ENCODE results near the gene FOXO3.

The FOXO3 gene

DNA sequence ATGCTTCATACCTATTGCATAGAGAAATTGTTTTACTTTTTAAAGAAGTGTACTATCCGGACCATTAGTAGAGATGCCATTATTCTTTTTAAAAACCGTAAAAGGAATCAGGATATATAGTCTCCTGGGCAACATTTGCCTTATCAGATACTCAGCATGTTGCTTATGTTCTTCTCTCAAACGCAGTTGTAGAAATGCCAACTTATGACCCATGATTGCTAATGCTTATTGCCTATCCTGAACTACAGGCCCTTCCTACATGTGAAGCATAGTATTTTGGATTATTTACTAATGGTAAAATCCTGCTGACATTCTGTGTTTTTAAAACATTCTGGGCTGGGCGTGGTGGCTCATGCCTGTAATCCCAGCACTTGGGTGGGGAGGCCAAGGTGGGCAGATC lies 99.5 kb downstream of the FOXO3 start:
- no peak overlapping the region for H3K9ac ChIP-seq (ENCODE audit: low read length)
- H3K23ac ChIP-seq (ENCODE audit: low read length): no peak overlapping the region
- no peak overlapping the region for H3K4me2 ChIP-seq (ENCODE audit: low read length)
- no peak overlapping the region for H2BK12ac ChIP-seq (ENCODE audit: low read length)
- no peaks in the 10 kb centered on the region for H3K79me2 ChIP-seq (ENCODE audit: control insufficient read depth, insufficient read depth, low read length, poor library complexity)
- H4K8ac ChIP-seq (ENCODE audit: low read depth, low read length): no peak overlapping the region
- no peak overlapping the region for H4K12ac ChIP-seq (ENCODE audit: low read depth, low read length)
- H3K4me1 ChIP-seq (ENCODE audit: control insufficient read depth in 1 of 2, insufficient read depth in 2 of 2, low read length in 2 of 2): peaks cover 6 to 11% of the 10 kb centered on the region in 2 experiments
- H3K9me3 ChIP-seq (ENCODE audit: insufficient read depth, low read depth, low read length): peaks cover 2% of the 10 kb centered on the region
- no peak overlapping the region for H2AK5ac ChIP-seq (ENCODE audit: low read length)
- H3K27ac ChIP-seq (ENCODE audit: low read depth, low read length): no peak overlapping the region
- no peak overlapping the region for H3K4me3 ChIP-seq (ENCODE audit: low read depth, low read length)
- H2AFZ ChIP-seq (ENCODE audit: insufficient read depth, low read length, poor library complexity): no peak overlapping the region
- no peak overlapping the region for H3K14ac ChIP-seq (ENCODE audit: low read length)
- H3K4ac ChIP-seq (ENCODE audit: low read depth, low read length): no peak overlapping the region
- H4K91ac ChIP-seq (ENCODE audit: low read depth, low read length): no peak overlapping the region
- H3K18ac ChIP-seq (ENCODE audit: low read length): no peak overlapping the region
- peaks cover 4% of the 10 kb centered on the region for H3K79me1 ChIP-seq (ENCODE audit: low read length)
- DNase-seq: no peak
- no peak overlapping the region for H2BK5ac ChIP-seq (ENCODE audit: low read depth, low read length, poor library complexity)
- no CpG with 5 or more reads among the region's 4 CpGs for WGBS (ENCODE audit: extremely low coverage, insufficient coverage, insufficient read length)
- H3K27me3 ChIP-seq (ENCODE audit: insufficient read depth, low read length): no peaks in the 10 kb centered on the region
- H2BK120ac ChIP-seq (ENCODE audit: insufficient read depth, low read length, poor library complexity): no peak overlapping the region
- peaks cover 11 to 12% of the 10 kb centered on the region in 2 experiments for H3K36me3 ChIP-seq (ENCODE audit: control insufficient read depth in 1 of 2, insufficient read depth in 2 of 2, low read length in 2 of 2)

DNA sequence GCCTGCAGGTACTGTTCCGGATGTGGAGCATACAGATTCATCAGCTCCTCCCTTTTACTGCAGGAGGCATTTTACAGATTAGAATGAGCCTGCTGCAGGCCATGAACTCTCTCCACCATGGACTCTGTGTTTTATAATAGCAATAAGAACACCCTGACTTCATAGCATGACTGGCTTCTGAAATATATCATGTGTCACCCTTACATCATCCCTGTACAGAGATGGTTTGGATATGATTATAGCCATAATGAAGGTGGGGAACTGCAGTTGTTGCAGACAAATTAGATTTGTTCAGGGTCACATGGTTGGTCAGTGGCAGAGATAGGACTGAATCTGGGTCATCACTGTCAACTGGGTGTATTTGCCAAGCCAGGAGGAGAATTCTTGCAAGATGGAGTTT lies 100.7 kb downstream of the FOXO3 start:
- Histone ChIP-seq H3K4ac (ENCODE audit: low read depth, low read length) (no peak overlapping the region), H3K4me2 (ENCODE audit: low read length) (no peak overlapping the region), H3K9ac (ENCODE audit: low read length) (no peak overlapping the region), H3K23ac (ENCODE audit: low read length) (no peak overlapping the region), H3K36me3 (ENCODE audit: control insufficient read depth in 1 of 2, insufficient read depth in 2 of 2, low read length in 2 of 2) (peaks cover 11 to 12% of the 10 kb centered on the region in 2 experiments), H3K79me1 (ENCODE audit: low read length) (no peaks in the 10 kb centered on the region), H3K4me1 (ENCODE audit: control insufficient read depth in 1 of 2, insufficient read depth in 2 of 2, low read length in 2 of 2) (peaks cover 2 to 7% of the 10 kb centered on the region in 2 experiments), H3K4me3 (ENCODE audit: low read depth, low read length) (no peak overlapping the region), H3K18ac (ENCODE audit: low read length) (no peak overlapping the region), H4K8ac (ENCODE audit: low read depth, low read length) (no peak overlapping the region), H2BK12ac (ENCODE audit: low read length) (no peak overlapping the region), H3K14ac (ENCODE audit: low read length) (no peak overlapping the region), H4K12ac (ENCODE audit: low read depth, low read length) (no peak overlapping the region), H4K91ac (ENCODE audit: low read depth, low read length) (no peak overlapping the region), H2BK5ac (ENCODE audit: low read depth, low read length, poor library complexity) (no peak overlapping the region), H2AK5ac (ENCODE audit: low read length) (no peak overlapping the region), H2AFZ (ENCODE audit: insufficient read depth, low read length, poor library complexity) (no peak overlapping the region), H3K27ac (ENCODE audit: low read depth, low read length) (no peak overlapping the region), H3K9me3 (ENCODE audit: insufficient read depth, low read depth, low read length) (peaks cover 2% of the 10 kb centered on the region), H3K27me3 (ENCODE audit: insufficient read depth, low read length) (no peaks in the 10 kb centered on the region), H2BK120ac (ENCODE audit: insufficient read depth, low read length, poor library complexity) (no peak overlapping the region), H3K79me2 (ENCODE audit: control insufficient read depth, insufficient read depth, low read length, poor library complexity) (no peaks in the 10 kb centered on the region)
- no peak for DNase-seq
- WGBS (ENCODE audit: extremely low coverage, insufficient coverage, insufficient read length): no CpG with 5 or more reads among the region's 1 CpG

DNA sequence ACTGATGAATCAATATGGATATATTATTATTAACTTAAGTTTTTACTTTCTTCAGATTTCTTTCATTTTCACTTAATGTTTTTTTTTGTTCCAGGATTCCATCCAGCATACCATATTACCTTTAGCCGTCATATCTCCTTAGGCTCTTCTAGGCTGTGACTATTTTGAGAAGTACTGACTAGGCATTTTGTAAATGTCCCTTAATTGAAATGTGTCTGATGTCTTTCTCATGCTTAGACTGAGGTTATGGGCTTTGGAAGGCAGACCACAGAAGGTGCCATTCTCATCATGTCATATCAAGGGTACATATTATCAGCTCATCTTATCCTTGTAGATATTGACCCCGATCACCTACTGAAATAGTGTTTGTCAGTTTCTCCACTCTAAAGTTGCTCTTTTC lies 101.3 kb downstream of the FOXO3 start:
- Histone ChIP-seq H3K18ac (ENCODE audit: low read length) (no peak overlapping the region), H3K4ac (ENCODE audit: low read depth, low read length) (no peak overlapping the region), H2AK5ac (ENCODE audit: low read length) (no peak overlapping the region), H4K8ac (ENCODE audit: low read depth, low read length) (no peak overlapping the region), H2BK5ac (ENCODE audit: low read depth, low read length, poor library complexity) (no peak overlapping the region), H3K14ac (ENCODE audit: low read length) (no peak overlapping the region), H2AFZ (ENCODE audit: insufficient read depth, low read length, poor library complexity) (no peak overlapping the region), H3K9me3 (ENCODE audit: insufficient read depth, low read depth, low read length) (peaks cover 2% of the 10 kb centered on the region), H3K27me3 (ENCODE audit: insufficient read depth, low read length) (no peaks in the 10 kb centered on the region), H3K79me2 (ENCODE audit: control insufficient read depth, insufficient read depth, low read length, poor library complexity) (no peaks in the 10 kb centered on the region), H2BK120ac (ENCODE audit: insufficient read depth, low read length, poor library complexity) (no peak overlapping the region), H3K9ac (ENCODE audit: low read length) (no peak overlapping the region), H3K4me1 (ENCODE audit: control insufficient read depth in 1 of 2, insufficient read depth in 2 of 2, low read length in 2 of 2) (peaks cover 2 to 7% of the 10 kb centered on the region in 2 experiments), H3K79me1 (ENCODE audit: low read length) (no peaks in the 10 kb centered on the region), H3K27ac (ENCODE audit: low read depth, low read length) (no peak overlapping the region), H3K23ac (ENCODE audit: low read length) (no peak overlapping the region), H2BK12ac (ENCODE audit: low read length) (no peak overlapping the region), H4K91ac (ENCODE audit: low read depth, low read length) (no peak overlapping the region), H3K36me3 (ENCODE audit: control insufficient read depth in 1 of 2, insufficient read depth in 2 of 2, low read length in 2 of 2) (peaks cover 11 to 12% of the 10 kb centered on the region in 2 experiments), H3K4me2 (ENCODE audit: low read length) (no peak overlapping the region), H3K4me3 (ENCODE audit: low read depth, low read length) (no peak overlapping the region), H4K12ac (ENCODE audit: low read depth, low read length) (no peak overlapping the region)
- WGBS (ENCODE audit: extremely low coverage, insufficient coverage, insufficient read length): no CpG with 5 or more reads among the region's 2 CpGs
- no peak for DNase-seq

DNA sequence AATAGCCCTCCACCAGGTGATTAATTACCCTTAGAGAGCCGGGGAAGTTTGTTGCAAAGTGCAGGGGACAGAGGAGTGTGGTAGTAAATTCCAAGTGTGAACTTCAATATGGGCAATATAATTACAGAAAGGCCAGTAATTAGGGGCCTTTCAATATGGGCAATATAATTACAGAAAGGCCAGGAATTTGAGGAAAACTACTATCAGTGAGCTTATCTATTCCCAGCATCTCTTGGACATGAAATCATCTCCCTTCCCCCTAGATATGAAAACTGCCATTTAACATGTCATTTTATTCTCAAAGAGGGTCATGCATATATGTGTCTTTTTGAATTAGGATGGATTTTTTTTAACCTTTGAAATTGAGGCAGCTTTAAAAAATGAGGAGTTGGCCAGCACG lies 102.0 kb downstream of the FOXO3 start:
- DNase-seq: no peak
- Histone ChIP-seq H3K27me3 (ENCODE audit: insufficient read depth, low read length) (no peaks in the 10 kb centered on the region), H3K36me3 (ENCODE audit: control insufficient read depth in 1 of 2, insufficient read depth in 2 of 2, low read length in 2 of 2) (peaks cover 11 to 12% of the 10 kb centered on the region in 2 experiments), H3K27ac (ENCODE audit: low read depth, low read length) (no peak overlapping the region), H3K4ac (ENCODE audit: low read depth, low read length) (no peak overlapping the region), H3K79me2 (ENCODE audit: control insufficient read depth, insufficient read depth, low read length, poor library complexity) (no peaks in the 10 kb centered on the region), H4K91ac (ENCODE audit: low read depth, low read length) (no peak overlapping the region), H3K4me2 (ENCODE audit: low read length) (no peak overlapping the region), H2BK12ac (ENCODE audit: low read length) (no peak overlapping the region), H3K23ac (ENCODE audit: low read length) (no peak overlapping the region), H3K9me3 (ENCODE audit: insufficient read depth, low read depth, low read length) (peaks cover 2% of the 10 kb centered on the region), H3K14ac (ENCODE audit: low read length) (no peak overlapping the region), H4K8ac (ENCODE audit: low read depth, low read length) (no peak overlapping the region), H3K79me1 (ENCODE audit: low read length) (no peaks in the 10 kb centered on the region), H4K12ac (ENCODE audit: low read depth, low read length) (no peak overlapping the region), H3K4me1 (ENCODE audit: control insufficient read depth in 1 of 2, insufficient read depth in 2 of 2, low read length in 2 of 2) (peaks cover 2 to 7% of the 10 kb centered on the region in 2 experiments), H2AK5ac (ENCODE audit: low read length) (no peak overlapping the region), H2AFZ (ENCODE audit: insufficient read depth, low read length, poor library complexity) (no peak overlapping the region), H3K9ac (ENCODE audit: low read length) (no peak overlapping the region), H3K18ac (ENCODE audit: low read length) (no peak overlapping the region), H3K4me3 (ENCODE audit: low read depth, low read length) (no peak overlapping the region), H2BK120ac (ENCODE audit: insufficient read depth, low read length, poor library complexity) (no peak overlapping the region), H2BK5ac (ENCODE audit: low read depth, low read length, poor library complexity) (no peak overlapping the region)
- no CpG with 5 or more reads among the region's 2 CpGs for WGBS (ENCODE audit: extremely low coverage, insufficient coverage, insufficient read length)

All from trophoblast cell (in vitro differentiated cells and primary cell).